GM12878 (cell line): Measurements from ENCODE around the gene ZBTB44. TPM values are rescaled to one million over a fixed set of nuclear protein-coding genes. Genes with fewer than 3 reads are reported as not detected.

ENCODE experiments used
- ATAC-seq: fragments of 200-7000 bp; cut with Tn5 transposase; 3 replicates; pipeline ENCODE4 v1.9.1; 2020; ENCODE audit warnings: mild to moderate bottlenecking, moderate library complexity
- BruUV-seq: library from RNA; stranded (reverse); fragments of 400-500 nt; replicated peaks from 2 replicates; lab custom pipeline; 2021; lab: Mats Ljungman, UMichigan
- CTCF ChIA-PET: fragments of 300-600 bp; sonication (Branson Sonifier 250); formaldehyde crosslinking; extraction: SDS; loops from one replicate; lab custom pipeline; 2021; ENCODE audit warnings: inconsistent platforms; lab: Yijun Ruan, JAX
- POLR2A ChIA-PET: fragments of 350-600 bp; formaldehyde crosslinking; extraction: SDS; loops from one replicate; lab custom pipeline; 2021; ENCODE audit warnings: inconsistent platforms; lab: Charles Lee
- RAD21 ChIA-PET: fragments of 300-600 bp; sonication (Branson Sonifier 250); formaldehyde crosslinking; loops from one replicate; lab custom pipeline; 2023; ENCODE audit warnings: antibody characterized with exemption; ENCODE audit not compliant: unreplicated experiment; lab: Charles Lee
- SMC1A ChIA-PET: fragments of 300-600 bp; sonication (Branson Sonifier 250); formaldehyde crosslinking; loops from one replicate; lab custom pipeline; 2023; ENCODE audit not compliant: unreplicated experiment, uncharacterized antibody; lab: Charles Lee
- DNase-seq: peaks from one replicate; pipeline ENCODE4 v3.0.0-alpha.2; 2011; ENCODE audit warnings: low read depth, low spot score
- FAIRE-seq: peaks from 3 replicates; lab custom pipeline; 2011; peaks lifted over from hg19 to GRCh38; lab: Jason Lieb, UNC
- H2AFZ ChIP-seq: 2 replicates; pipeline ENCODE4 v1.6.0; 2011; ENCODE audit warnings: low read depth, low read length, control low read depth; ENCODE audit not compliant: control insufficient read depth
- H3K27ac ChIP-seq: 2 replicates; pipeline ENCODE4 v1.5.1; 2011; ENCODE audit warnings: control low read depth; ENCODE audit not compliant: control insufficient read depth, insufficient read depth
- H3K27me3 ChIP-seq, 2 experiments: replicated peaks in 1 of 2; 2 replicates each; pipeline versions ENCODE4 v1.6.0 to v1.6.1; 2011; ENCODE audit warnings: low read length in 1 of 2; ENCODE audit not compliant: control insufficient read depth in 2 of 2, insufficient read depth in 2 of 2
- H3K36me3 ChIP-seq, 2 experiments: 2 replicates each; pipeline ENCODE4 v1.5.1; 2011; ENCODE audit warnings: low read length in 1 of 2; ENCODE audit not compliant: control insufficient read depth in 2 of 2, insufficient read depth in 2 of 2
- H3K4me1 ChIP-seq: 2 replicates; pipeline ENCODE4 v1.6.1; 2011; ENCODE audit warnings: mild to moderate bottlenecking, low read length, moderate library complexity, mixed read lengths; ENCODE audit not compliant: control insufficient read depth, insufficient read depth
- H3K4me2 ChIP-seq: 2 replicates; pipeline ENCODE4 v1.6.0; 2011; ENCODE audit warnings: control low read depth; ENCODE audit not compliant: control insufficient read depth, insufficient read depth
- H3K4me3 ChIP-seq: fragments of 200-600 bp; sonication (generic); 2 replicates; pipeline ENCODE4 v1.5.1; 2016
- H3K79me2 ChIP-seq: 2 replicates; pipeline ENCODE4 v1.6.0; 2011; ENCODE audit warnings: low read length; ENCODE audit not compliant: control insufficient read depth, insufficient read depth
- H3K9ac ChIP-seq: 2 replicates; pipeline ENCODE4 v1.8.0; 2011; ENCODE audit warnings: low read length, control low read depth, mixed read lengths; ENCODE audit not compliant: control insufficient read depth, insufficient read depth
- H3K9me3 ChIP-seq: replicated peaks from 3 replicates; pipeline ENCODE4 v1.5.1; 2011; ENCODE audit warnings: mild to moderate bottlenecking, low read length; ENCODE audit not compliant: control insufficient read depth, insufficient read depth
- H4K20me1 ChIP-seq: 2 replicates; pipeline ENCODE4 v1.6.0; 2011; ENCODE audit not compliant: control insufficient read depth, insufficient read depth
- ATF7 ChIP-seq: fragments of 450-650 bp; IDR thresholded peaks from 2 replicates; pipeline ENCODE4 v1.6.1; 2016; ENCODE audit warnings: low read depth, mild to moderate bottlenecking
- ETV6 ChIP-seq, 2 experiments: fragments of 450-650 bp in 1 of 2; IDR thresholded peaks in 1 of 2; conservative IDR thresholded peaks in 1 of 2; 2 replicates each; pipeline ENCODE4 v1.6.1; 2014; ENCODE audit warnings: antibody characterized with exemption in 1 of 2, borderline replicate concordance in 1 of 2, low read depth in 1 of 2, mild to moderate bottlenecking in 1 of 2, moderate library complexity in 1 of 2
- MXI1 ChIP-seq: fragments of 150-350 bp; IDR thresholded peaks from 2 replicates; pipeline ENCODE4 v1.6.1; 2011; ENCODE audit warnings: low read depth, mild to moderate bottlenecking, inconsistent platforms, low read length, improper control_type of control experiment
- PAX8 ChIP-seq: fragments of 450-650 bp; IDR thresholded peaks from 2 replicates; pipeline ENCODE4 v1.6.1; 2017; ENCODE audit warnings: mild to moderate bottlenecking, moderate library complexity
- POU2F2 ChIP-seq: IDR thresholded peaks from 3 replicates; pipeline ENCODE4 v1.6.1; 2011; ENCODE audit warnings: low read depth, mild to moderate bottlenecking, low read length, borderline replicate concordance
- SP1 ChIP-seq: IDR thresholded peaks from one replicate; pipeline ENCODE4 v1.6.1; 2011; ENCODE audit warnings: low read depth, low read length
- TAF1 ChIP-seq: IDR thresholded peaks from 2 replicates; pipeline ENCODE4 v1.6.1; 2011; ENCODE audit warnings: mild to moderate bottlenecking, low read depth, low read length, borderline replicate concordance
- WGBS: methylation state at CpG from one replicate; pipeline ENCODE4 v1.1.6; 2016; ENCODE audit warnings: low lambda C conversion rate; ENCODE audit not compliant: insufficient replicate concordance, insufficient coverage; ENCODE audit errors: missing lambda C conversion rate; 5-methylcytosine and 5-hydroxymethylcytosine counted together
- in situ Hi-C: fragments of 300-500 bp; cut with MboI; formaldehyde crosslinking; loops from 9 replicates; pipeline ENCODE4 v1.14.3; 2018; ENCODE audit warnings: mixed read lengths
- intact Hi-C: fragments of 100-400 bp; cut with micrococcal nuclease; formaldehyde crosslinking; loops from one replicate; pipeline ENCODE4 v1.14.2; 2022; ENCODE audit not compliant: unreplicated experiment
- polyA plus RNA-seq, 11 experiments: library from polyadenylated mRNA; depleted of rRNA in 4 of 11; unstranded in 6 of 11; stranded (reverse) in 5 of 11; fragments of >200 nt; fragmentation: Nextera tagmentation in 4 of 11; fragmentation: Illumina TruSeq in 1 of 11; extraction: Ambion mirVana in 4 of 11; extraction: Trizol in 1 of 11; gene quantifications; 1 replicate in 1 of 11; 2 replicates in 10 of 11; pipeline versions ENCODE4 v1.2.1 to v1.2.3, GENCODE V29; 2011 to 2016; ENCODE audit warnings: inconsistent platforms in 2 of 11, missing spikeins in 2 of 11, low read depth in 1 of 11
- total RNA-seq, 4 experiments: library from RNA; depleted of rRNA in 3 of 4; stranded (reverse); fragments of >200 nt in 3 of 4; fragmentation: Illumina TruSeq in 1 of 4; extraction: Trizol in 1 of 4; gene quantifications; 2 replicates each; pipeline versions ENCODE4 v1.2.1 to v1.2.3, GENCODE V29; 2013 to 2021
- TF ChIP-seq, protein P1 (sequence below): IDR thresholded peaks from 2 replicates; pipeline ENCODE4 v1.6.1; 2012; ENCODE audit warnings: low read length, inconsistent platforms
- TF ChIP-seq, protein P2 (sequence below): fragments of 450-650 bp; formaldehyde crosslinking; IDR thresholded peaks from 2 replicates; pipeline ENCODE4 v1.4.0; 2020; ENCODE audit warnings: mild to moderate bottlenecking, moderate library complexity

ZBTB44 gene
- total and polyA plus RNA-seq, 10 of the 15 experiments (the other 5 are each of a cell fraction or from before 2014, with no cell fraction given) = 2.8 to 38.2 (median 12.2) TPM

GRCh38 chr11:130192845-130193267 is 121.9 kb downstream of the ZBTB44 start:
- CTCF ChIA-PET = no interaction called here
- FAIRE-seq = no peak
- POLR2A ChIA-PET = interaction anchor here (0.9 kb wide), 1 partner anchor 9 kb away, joined by 3 read pairs; no protein-coding TSS in a partner anchor
- no peak for TF ChIP-seq SP1
- Histone ChIP-seq H3K9ac (no peak overlapping the region), H3K4me2 (no peak overlapping the region), H3K36me3 (no peaks in the 10 kb centered on the region), H3K9me3 (no peaks in the 10 kb centered on the region), H2AFZ (no peak overlapping the region), H4K20me1 (no peaks in the 10 kb centered on the region), H3K4me1 (no peaks in the 10 kb centered on the region), H3K4me3 (no peak overlapping the region), H3K79me2 (no peaks in the 10 kb centered on the region), H3K27me3 (no peaks in the 10 kb centered on the region), H3K27ac (no peak overlapping the region)
- DNase-seq = no peak
- 69% methylated on average over 4 of the region's 4 CpGs for WGBS
- ATAC-seq = no peak
- in situ Hi-C loops (no loop called here), intact Hi-C loops (no loop called here)
- no TSS peak for BruUV-seq
- RAD21 ChIA-PET = no interaction called here
- SMC1A ChIA-PET = no interaction called here

- in situ Hi-C loops (no loop called here), intact Hi-C loops (no loop called here)
- Histone ChIP-seq H3K4me1 (no peaks in the 10 kb centered on the region), H3K27me3 (no peaks in the 10 kb centered on the region), H3K9me3 (no peaks in the 10 kb centered on the region), H3K4me3 (no peak overlapping the region), H3K79me2 (no peaks in the 10 kb centered on the region), H2AFZ (no peak overlapping the region), H3K36me3 (no peaks in the 10 kb centered on the region), H3K27ac (no peak overlapping the region), H4K20me1 (no peaks in the 10 kb centered on the region), H3K9ac (no peak overlapping the region), H3K4me2 (no peak overlapping the region)
- ChIA-PET SMC1A (no interaction called here), CTCF (no interaction called here), POLR2A (no interaction called here), RAD21 (no interaction called here)
- DNase-seq (no peak), ATAC-seq (no peak), FAIRE-seq (no peak)
- TF ChIP-seq TAF1 (no peak), ETV6 (conservative IDR thresholded peaks at IDR 0.05 in 1 of 2, IDR thresholded peaks at IDR 0.05 in 1 of 2; ENCODE audit: borderline replicate concordance in 1 of 2, low read depth in 1 of 2) (no peak), POU2F2 (no peak), MXI1 (no peak), PAX8 (no peak), ATF7 (no peak)
- TF ChIP-seq, protein P1, sequence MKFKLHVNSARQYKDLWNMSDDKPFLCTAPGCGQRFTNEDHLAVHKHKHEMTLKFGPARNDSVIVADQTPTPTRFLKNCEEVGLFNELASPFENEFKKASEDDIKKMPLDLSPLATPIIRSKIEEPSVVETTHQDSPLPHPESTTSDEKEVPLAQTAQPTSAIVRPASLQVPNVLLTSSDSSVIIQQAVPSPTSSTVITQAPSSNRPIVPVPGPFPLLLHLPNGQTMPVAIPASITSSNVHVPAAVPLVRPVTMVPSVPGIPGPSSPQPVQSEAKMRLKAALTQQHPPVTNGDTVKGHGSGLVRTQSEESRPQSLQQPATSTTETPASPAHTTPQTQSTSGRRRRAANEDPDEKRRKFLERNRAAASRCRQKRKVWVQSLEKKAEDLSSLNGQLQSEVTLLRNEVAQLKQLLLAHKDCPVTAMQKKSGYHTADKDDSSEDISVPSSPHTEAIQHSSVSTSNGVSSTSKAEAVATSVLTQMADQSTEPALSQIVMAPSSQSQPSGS = no peak
- TF ChIP-seq, protein P2, sequence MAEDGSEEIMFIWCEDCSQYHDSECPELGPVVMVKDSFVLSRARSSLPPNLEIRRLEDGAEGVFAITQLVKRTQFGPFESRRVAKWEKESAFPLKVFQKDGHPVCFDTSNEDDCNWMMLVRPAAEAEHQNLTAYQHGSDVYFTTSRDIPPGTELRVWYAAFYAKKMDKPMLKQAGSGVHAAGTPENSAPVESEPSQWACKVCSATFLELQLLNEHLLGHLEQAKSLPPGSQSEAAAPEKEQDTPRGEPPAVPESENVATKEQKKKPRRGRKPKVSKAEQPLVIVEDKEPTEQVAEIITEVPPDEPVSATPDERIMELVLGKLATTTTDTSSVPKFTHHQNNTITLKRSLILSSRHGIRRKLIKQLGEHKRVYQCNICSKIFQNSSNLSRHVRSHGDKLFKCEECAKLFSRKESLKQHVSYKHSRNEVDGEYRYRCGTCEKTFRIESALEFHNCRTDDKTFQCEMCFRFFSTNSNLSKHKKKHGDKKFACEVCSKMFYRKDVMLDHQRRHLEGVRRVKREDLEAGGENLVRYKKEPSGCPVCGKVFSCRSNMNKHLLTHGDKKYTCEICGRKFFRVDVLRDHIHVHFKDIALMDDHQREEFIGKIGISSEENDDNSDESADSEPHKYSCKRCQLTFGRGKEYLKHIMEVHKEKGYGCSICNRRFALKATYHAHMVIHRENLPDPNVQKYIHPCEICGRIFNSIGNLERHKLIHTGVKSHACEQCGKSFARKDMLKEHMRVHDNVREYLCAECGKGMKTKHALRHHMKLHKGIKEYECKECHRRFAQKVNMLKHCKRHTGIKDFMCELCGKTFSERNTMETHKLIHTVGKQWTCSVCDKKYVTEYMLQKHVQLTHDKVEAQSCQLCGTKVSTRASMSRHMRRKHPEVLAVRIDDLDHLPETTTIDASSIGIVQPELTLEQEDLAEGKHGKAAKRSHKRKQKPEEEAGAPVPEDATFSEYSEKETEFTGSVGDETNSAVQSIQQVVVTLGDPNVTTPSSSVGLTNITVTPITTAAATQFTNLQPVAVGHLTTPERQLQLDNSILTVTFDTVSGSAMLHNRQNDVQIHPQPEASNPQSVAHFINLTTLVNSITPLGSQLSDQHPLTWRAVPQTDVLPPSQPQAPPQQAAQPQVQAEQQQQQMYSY = no peak
- no TSS peak for BruUV-seq
- 66% methylated on average over 14 of the region's 14 CpGs for WGBS
Observed at GRCh38 chr11:130191896-130192295, 122.8 kb downstream of the ZBTB44 start.
